Keratinocyte (primary cell): ENCODE results near the gene GPD1. TPM values are rescaled to one million over a fixed set of nuclear protein-coding genes. Genes with fewer than 3 reads are reported as not detected.
"Not testable (repeated sequence)": the region's sequence is repeated elsewhere in the genome, so short reads cannot be mapped to it uniquely, and the experiment has no call there.

Experiments used
- DNase-seq: peaks from one replicate; pipeline ENCODE4 v3.0.0-alpha.2; 2011; ENCODE audit warnings: low read depth, missing footprints, low spot score
- FAIRE-seq: peaks from 2 replicates; lab custom pipeline; 2011; peaks lifted over from hg19 to GRCh38; lab: Jason Lieb, UNC
- H2AFZ ChIP-seq: 2 replicates; pipeline ENCODE4 v1.6.0; 2012; ENCODE audit warnings: low read length, control low read depth, inconsistent platforms; ENCODE audit not compliant: control insufficient read depth
- H3K27ac ChIP-seq: 2 replicates; pipeline ENCODE4 v1.5.1; 2011; ENCODE audit warnings: low read length; ENCODE audit not compliant: control insufficient read depth, insufficient read depth
- H3K27me3 ChIP-seq: 3 replicates; pipeline ENCODE4 v1.6.0; 2011; ENCODE audit warnings: low read length; ENCODE audit not compliant: control insufficient read depth, insufficient read depth; ENCODE audit errors: extremely low read depth
- H3K36me3 ChIP-seq, 2 experiments: 2 replicates in 1 of 2; 3 replicates in 1 of 2; pipeline ENCODE4 v1.5.1; 2011; ENCODE audit warnings: low read length in 2 of 2, mild to moderate bottlenecking in 1 of 2; ENCODE audit not compliant: control insufficient read depth in 2 of 2, insufficient read depth in 2 of 2; ENCODE audit errors: extremely low read depth in 1 of 2
- H3K4me1 ChIP-seq: 3 replicates; pipeline ENCODE4 v1.5.1; 2011; ENCODE audit warnings: low read length; ENCODE audit not compliant: control insufficient read depth, insufficient read depth; ENCODE audit errors: extremely low read depth
- H3K4me2 ChIP-seq: 3 replicates; pipeline ENCODE4 v1.6.0; 2011; ENCODE audit warnings: low read depth, low read length; ENCODE audit not compliant: control insufficient read depth, insufficient read depth; ENCODE audit errors: extremely low read depth
- H3K4me3 ChIP-seq, 3 experiments: fragments of 200-600 bp in 1 of 3; sonication (generic) in 1 of 3; 2 replicates in 2 of 3; 3 replicates in 1 of 3; pipeline ENCODE4 v1.5.1; 2011 to 2016; ENCODE audit warnings: low read length in 3 of 3, mild to moderate bottlenecking in 3 of 3, control low read depth in 2 of 3, inconsistent platforms in 1 of 3, low read depth in 1 of 3, mixed read lengths in 1 of 3, mixed run types in 1 of 3, moderate library complexity in 1 of 3; ENCODE audit not compliant: control insufficient read depth in 2 of 3, insufficient read depth in 2 of 3; ENCODE audit errors: extremely low read depth in 1 of 3
- H3K79me2 ChIP-seq: 2 replicates; pipeline ENCODE4 v1.6.0; 2012; ENCODE audit warnings: low read length; ENCODE audit not compliant: control insufficient read depth, insufficient read depth
- H3K9ac ChIP-seq: 3 replicates; pipeline ENCODE4 v1.6.0; 2011; ENCODE audit warnings: low read length; ENCODE audit not compliant: control insufficient read depth, insufficient read depth; ENCODE audit errors: extremely low read depth
- H3K9me1 ChIP-seq: 3 replicates; pipeline ENCODE4 v1.6.0; 2011; ENCODE audit warnings: low read length; ENCODE audit not compliant: control insufficient read depth, insufficient read depth; ENCODE audit errors: extremely low read depth
- H3K9me3 ChIP-seq: 2 replicates; pipeline ENCODE4 v1.5.1; 2012; ENCODE audit warnings: low read depth, low read length; ENCODE audit not compliant: control insufficient read depth
- H4K20me1 ChIP-seq: 3 replicates; pipeline ENCODE4 v1.6.0; 2011; ENCODE audit warnings: low read length; ENCODE audit not compliant: control insufficient read depth, insufficient read depth; ENCODE audit errors: extremely low read depth
- EZH2 ChIP-seq: IDR thresholded peaks from one replicate; pipeline ENCODE4 v1.6.1; 2012; ENCODE audit warnings: inconsistent platforms, mild to moderate bottlenecking, low read length, moderate library complexity
- dilution Hi-C: fragments of 300-500 bp; cut with MboI; formaldehyde crosslinking; loops from one replicate; pipeline ENCODE4 v1.7.0; 2020; ENCODE audit warnings: low sequenced_read_pairs; ENCODE audit not compliant: extremely low pct_ligation_motif_present
- polyA plus RNA-seq, 5 experiments: library from polyadenylated mRNA; depleted of rRNA in 3 of 5; stranded (reverse) in 3 of 5; stranded (forward) in 1 of 5; unstranded in 1 of 5; fragments of >200 nt; gene quantifications; 1 replicate in 1 of 5; 2 replicates in 3 of 5; 3 replicates in 1 of 5; pipeline versions ENCODE4 v1.2.1 to v1.2.3, GENCODE V29; 2011 to 2012; ENCODE audit warnings: missing spikeins in 2 of 5, low read depth in 1 of 5, low replicate concordance in 1 of 5
- TF ChIP-seq, protein P1 (sequence below), 3 experiments: IDR thresholded peaks in 1 of 3; conservative IDR thresholded peaks in 1 of 3; optimal IDR thresholded peaks in 1 of 3; 2 replicates in 2 of 3; 3 replicates in 1 of 3; pipeline versions ENCODE3 to v1.5.1; 2011; ENCODE audit warnings: low read length in 3 of 3, mild to moderate bottlenecking in 3 of 3, moderate library complexity in 2 of 3, control low read depth in 1 of 3, inconsistent platforms in 1 of 3; ENCODE audit not compliant: insufficient read depth in 2 of 3; ENCODE audit errors: extremely low read depth in 1 of 3

The GPD1 gene
- polyA plus RNA-seq, 1 donor (not counting 4 experiments of a cell fraction or from before 2014, with no cell fraction given) = 0.13 TPM

DNA sequence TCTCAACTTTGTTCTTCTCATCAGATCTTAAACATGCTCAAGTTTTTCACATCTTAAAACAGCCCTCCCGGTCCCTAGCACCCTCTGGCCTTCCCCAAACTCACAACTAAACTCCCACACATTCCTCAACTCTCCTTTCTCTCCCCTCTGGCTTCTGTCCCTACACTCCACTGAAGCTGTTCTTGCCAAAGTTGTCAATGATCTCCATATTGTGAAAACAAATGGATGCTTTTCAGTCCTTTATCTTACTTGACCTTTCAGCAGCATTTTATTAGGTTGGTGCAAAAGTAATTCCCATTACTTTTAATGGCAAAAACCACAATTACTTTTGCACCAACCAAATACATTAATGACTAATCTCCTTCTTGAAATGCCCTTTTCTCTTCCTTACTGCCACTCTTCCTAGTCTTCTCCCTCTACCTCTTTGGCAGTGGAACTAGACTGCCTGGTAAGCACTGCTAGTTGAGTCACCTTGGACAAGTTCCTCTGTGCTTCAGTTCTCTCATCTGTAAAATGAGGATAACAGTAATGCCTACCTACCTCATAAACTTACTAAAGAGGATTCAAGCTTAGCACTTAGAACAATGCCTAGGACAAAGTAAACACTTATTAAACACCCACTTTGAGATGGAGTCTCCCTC is 47.4 kb downstream of the GPD1 start:
- Histone ChIP-seq H3K79me2 (peaks cover 20% of the 10 kb centered on the region), H3K9me1 (no peaks in the 10 kb centered on the region), H3K4me1 (no peaks in the 10 kb centered on the region), H3K27me3 (no peaks in the 10 kb centered on the region), H3K4me3 (no peak overlapping the region), H3K36me3 (peaks cover 0 to 5% of the 10 kb centered on the region in 2 experiments), H3K9ac (no peak overlapping the region), H2AFZ (no peak overlapping the region), H3K9me3 (no peaks in the 10 kb centered on the region), H3K27ac (no peak overlapping the region), H4K20me1 (no peaks in the 10 kb centered on the region), H3K4me2 (no peak overlapping the region)
- FAIRE-seq = no peak
- DNase-seq = no peak
- TF ChIP-seq, protein P1, sequence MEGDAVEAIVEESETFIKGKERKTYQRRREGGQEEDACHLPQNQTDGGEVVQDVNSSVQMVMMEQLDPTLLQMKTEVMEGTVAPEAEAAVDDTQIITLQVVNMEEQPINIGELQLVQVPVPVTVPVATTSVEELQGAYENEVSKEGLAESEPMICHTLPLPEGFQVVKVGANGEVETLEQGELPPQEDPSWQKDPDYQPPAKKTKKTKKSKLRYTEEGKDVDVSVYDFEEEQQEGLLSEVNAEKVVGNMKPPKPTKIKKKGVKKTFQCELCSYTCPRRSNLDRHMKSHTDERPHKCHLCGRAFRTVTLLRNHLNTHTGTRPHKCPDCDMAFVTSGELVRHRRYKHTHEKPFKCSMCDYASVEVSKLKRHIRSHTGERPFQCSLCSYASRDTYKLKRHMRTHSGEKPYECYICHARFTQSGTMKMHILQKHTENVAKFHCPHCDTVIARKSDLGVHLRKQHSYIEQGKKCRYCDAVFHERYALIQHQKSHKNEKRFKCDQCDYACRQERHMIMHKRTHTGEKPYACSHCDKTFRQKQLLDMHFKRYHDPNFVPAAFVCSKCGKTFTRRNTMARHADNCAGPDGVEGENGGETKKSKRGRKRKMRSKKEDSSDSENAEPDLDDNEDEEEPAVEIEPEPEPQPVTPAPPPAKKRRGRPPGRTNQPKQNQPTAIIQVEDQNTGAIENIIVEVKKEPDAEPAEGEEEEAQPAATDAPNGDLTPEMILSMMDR (optimal IDR thresholded peaks at IDR 0.05 in 1 of 3, IDR thresholded peaks at IDR 0.05 in 1 of 3, conservative IDR thresholded peaks at IDR 0.05 in 1 of 3; ENCODE audit: extremely low read depth in 1 of 3, insufficient read depth in 2 of 3, low read length in 3 of 3) = no peak
- dilution Hi-C loops = no loop called here

DNA sequence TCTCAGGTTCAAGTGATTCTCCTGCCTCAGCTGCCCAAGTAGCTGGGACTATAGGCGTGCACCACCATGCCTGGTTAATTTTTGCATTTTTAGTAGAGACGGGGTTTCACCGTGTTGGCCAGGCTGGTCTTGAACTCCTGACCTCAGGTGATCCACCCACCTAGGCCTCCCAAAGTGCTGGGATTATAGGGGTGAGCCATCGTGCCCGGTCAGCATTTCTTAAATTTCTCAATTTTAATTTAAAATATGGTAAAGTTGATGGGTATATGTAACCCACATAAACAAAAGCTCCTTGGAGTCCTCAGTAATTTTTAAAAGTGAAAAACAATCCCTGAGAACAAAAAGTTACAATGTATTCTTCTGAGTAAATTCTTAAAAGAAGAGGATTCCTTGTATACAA is 51.1 kb downstream of the GPD1 start:
- H3K27me3 ChIP-seq, H3K36me3 ChIP-seq, H2AFZ ChIP-seq, H3K9ac ChIP-seq, DNase-seq, H3K9me1 ChIP-seq, FAIRE-seq, H4K20me1 ChIP-seq, H3K27ac ChIP-seq, H3K9me3 ChIP-seq, dilution Hi-C loops, H3K4me3 ChIP-seq, H3K4me2 ChIP-seq, H3K4me1 ChIP-seq: not testable (repeated sequence)
- H3K79me2 ChIP-seq = peaks cover 29% of the 10 kb centered on the region

DNA sequence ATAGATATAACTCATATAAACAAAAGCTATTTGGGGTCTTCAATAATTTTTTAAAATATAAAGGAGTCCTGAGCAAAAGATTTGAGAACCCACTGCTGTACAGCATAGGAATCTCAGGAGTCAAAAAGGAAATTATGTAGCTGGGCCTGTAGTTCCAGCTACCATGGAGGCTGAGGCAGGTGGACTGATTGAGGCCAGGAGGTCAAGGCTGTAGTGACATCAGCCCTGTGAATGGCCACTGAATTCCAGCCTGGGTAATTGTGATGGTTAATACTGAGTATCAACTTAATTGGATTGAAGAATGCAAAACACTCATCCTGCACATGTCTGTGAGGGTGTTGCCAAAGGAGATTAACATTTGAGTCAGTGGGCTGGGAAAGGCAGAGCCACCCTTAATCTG is 52.8 kb downstream of the GPD1 start:
- Histone ChIP-seq H3K27me3 (no peaks in the 10 kb centered on the region), H3K9ac (no peak overlapping the region), H3K9me1 (no peaks in the 10 kb centered on the region), H3K9me3 (no peaks in the 10 kb centered on the region), H4K20me1 (no peaks in the 10 kb centered on the region), H3K27ac (no peak overlapping the region), H3K4me3 (no peak overlapping the region), H3K4me2 (no peak overlapping the region), H3K79me2 (peaks cover 37% of the 10 kb centered on the region), H2AFZ (no peak overlapping the region), H3K36me3 (peaks cover 0 to 5% of the 10 kb centered on the region in 2 experiments), H3K4me1 (no peaks in the 10 kb centered on the region)
- no peak for FAIRE-seq
- TF ChIP-seq, protein P1 (optimal IDR thresholded peaks at IDR 0.05 in 1 of 3, IDR thresholded peaks at IDR 0.05 in 1 of 3, conservative IDR thresholded peaks at IDR 0.05 in 1 of 3; ENCODE audit: extremely low read depth in 1 of 3, insufficient read depth in 2 of 3, low read length in 3 of 3) = no peak
- no peak for TF ChIP-seq EZH2
- dilution Hi-C loops = no loop called here
- DNase-seq = no peak
